ENCODE results near the gene TMEM82.

TMEM82 gene

DNA sequence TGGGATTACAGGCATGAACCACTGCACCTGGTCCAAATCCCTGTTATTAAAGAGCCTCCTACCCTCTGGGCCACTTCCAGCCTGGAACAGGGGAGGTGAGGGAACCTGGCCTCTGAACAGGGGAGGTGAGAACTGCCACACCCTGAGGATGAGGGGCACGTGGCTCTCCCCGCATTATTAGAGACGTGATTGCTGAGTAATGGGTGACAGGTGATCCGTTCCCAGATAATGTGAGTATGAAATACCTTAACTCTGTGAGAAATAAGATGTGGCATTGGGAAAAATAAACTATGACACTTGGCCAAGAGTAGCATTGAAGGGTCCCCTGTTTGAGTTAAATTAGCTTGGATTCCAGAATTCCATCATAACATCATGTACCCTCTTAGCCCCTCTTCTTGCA lies 19.9 kb upstream of the TMEM82 start:
- no peak for DNase-seq

DNA sequence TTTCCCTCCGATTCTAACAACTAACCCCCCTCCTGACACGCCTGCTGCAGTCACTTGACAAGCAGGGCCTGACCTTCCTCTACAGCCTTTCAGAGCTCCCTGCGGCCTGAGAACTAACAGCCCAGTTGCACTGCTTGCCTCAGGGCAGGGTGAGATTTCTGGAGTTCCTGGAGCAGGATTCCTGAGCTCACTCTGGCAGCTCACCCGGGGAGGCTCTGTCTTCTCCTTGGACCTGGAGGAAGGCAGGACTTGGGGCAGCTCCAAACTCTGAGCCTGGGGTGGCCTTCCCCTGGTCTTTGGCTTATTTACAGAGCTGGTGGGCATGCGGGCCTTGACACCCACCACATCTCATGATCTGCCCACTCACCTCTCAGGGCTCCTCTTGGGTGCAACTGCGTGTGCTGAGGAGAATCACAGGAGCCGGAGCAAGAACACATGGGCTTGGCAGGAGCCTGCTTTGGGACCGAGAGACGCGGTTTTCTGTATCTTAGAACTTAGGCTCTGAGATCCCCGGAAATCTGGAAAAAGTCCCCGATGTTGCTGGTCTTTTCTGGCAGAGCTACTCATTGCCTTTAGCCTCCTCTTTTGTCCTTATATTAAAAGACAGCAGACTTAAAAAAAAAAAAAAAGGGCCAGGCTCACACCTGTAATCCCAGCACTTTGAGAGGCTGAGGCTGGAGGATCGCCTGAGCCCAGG lies 19.3 kb upstream of the TMEM82 start:
- DNase-seq, result no peak

GRCh38 chr1:15723631-15724246 lies 18.6 kb upstream of the TMEM82 start:
- DNase-seq, result no peak

DNA sequence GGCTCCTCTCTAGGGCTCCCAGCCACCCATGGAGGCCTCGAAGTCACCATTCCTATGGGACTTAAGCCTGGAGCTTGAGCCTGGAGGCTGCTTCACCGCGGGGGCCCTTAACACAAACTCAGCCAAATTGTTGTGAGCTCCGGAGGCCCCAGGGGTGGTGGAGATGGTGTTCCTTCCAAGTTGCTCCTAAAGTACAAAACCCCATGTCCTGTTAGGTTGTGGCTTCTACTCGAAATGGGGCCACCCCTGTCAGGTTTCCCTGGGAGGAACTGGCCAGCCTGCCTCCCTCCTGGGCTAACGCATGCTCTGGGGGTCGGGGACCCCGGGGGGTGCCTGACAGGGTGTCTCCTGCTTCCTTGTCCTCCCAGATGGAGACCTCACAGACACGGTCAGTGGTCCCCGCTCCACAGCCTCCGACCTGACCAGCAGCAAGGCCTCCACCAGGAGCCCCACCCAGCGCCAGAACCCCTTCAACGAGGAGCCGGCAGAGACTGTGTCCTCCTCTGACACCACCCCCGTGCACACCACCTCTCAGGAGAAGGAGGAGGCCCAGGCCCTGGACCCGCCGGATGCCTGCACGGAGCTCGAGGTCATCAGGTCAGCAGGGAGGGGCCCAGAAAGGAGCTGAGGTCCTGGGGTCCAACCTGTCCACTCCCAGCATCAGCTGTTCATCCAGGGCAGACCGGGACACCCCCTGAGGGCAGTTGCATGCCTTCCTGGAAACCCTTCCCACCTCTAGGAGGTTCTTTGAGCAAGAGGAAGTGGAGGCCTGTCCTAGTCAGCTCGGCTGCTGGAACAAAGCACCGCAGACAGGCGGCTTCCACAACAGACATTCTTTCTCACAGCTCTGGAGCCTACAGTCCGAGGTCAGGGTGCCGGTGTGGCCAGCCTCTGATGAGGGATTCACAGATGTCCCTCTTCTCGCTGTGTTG lies 17.1 kb upstream of the TMEM82 start:
- no peak for DNase-seq

GRCh38 chr1:15726508-15726907 lies 15.8 kb upstream of the TMEM82 start:
- no peak for DNase-seq

GRCh38 chr1:15727021-15727420 lies 15.3 kb upstream of the TMEM82 start:
- no peak for DNase-seq

DNA sequence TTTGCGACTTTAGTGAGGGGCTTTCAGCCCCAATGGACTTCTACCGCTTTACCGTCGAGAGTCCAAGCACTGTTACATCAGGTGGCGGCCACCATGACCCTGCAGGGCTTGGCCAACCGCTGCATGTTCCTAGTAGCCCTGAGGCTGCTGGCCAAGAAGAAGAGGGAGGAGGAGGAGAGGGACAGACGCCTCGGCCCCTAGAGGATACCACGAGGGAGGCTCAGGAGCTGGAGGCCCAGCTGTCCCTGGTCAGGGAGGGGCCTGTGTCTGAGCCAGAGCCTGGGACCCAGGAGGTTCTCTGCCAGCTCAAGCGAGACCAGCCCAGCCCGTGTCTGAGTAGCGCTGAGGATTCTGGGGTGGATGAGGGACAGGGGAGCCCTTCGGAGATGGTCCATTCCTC lies 14.9 kb upstream of the TMEM82 start:
- no peak for DNase-seq

DNA sequence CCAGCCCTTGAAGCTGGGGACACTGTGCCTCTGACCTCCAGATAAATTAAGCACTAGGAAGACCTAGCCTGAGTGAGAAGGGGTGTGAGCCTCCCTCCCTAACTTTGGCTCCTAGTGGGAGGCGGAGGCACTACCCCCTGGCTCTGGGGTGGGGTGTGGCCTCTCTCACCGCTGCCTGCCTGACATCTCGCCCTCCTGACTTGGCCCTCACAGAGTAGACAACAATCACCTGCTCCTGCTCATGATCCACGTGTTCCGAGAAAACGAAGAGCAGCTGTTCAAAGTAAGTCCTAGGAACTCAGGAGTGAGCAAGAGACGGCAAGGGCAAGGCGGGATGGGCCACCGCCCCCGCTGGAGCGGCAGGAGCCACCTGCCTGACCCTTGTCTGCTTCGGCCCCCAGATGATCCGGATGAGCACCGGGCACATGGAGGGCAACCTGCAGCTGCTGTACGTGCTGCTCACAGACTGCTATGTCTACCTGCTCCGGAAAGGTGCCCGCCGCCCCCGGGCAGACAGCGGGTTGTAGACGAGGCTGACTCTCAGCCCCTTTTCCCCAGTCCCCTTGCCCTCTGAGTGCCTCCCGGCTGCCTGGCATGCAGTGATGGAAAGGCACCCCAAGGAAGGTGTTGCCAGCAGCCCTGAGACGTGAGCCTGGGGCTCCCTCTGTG lies 14.3 kb upstream of the TMEM82 start:
- DNase-seq, result no peak

- no peak for DNase-seq
These were observed 13.2 kb upstream of the TMEM82 start for GRCh38 chr1:15728937-15729657.

DNA sequence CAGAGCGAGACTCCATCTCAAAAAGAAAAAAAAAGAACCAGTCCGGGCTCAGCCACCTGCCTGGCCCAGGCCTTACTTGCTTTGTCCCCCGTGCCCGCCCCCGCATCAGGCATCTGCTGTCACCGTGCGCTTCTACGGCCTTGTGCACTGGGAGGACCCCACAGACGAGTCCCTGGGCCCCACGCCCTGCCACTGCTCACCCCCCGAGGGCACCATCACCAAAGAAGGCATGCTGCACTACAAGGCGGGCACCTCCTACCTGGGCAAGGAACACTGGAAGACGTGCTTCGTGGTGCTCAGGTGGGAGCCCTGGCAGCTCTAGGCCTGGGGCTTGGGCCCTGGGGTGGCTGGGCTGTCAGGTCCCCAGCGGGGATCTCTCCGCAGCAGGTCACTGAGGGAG lies 11.9 kb upstream of the TMEM82 start:
- DNase-seq, result no peak

GRCh38 chr1:15730936-15731335 lies 11.4 kb upstream of the TMEM82 start:
- no peak for DNase-seq

GRCh38 chr1:15731735-15732685 lies 10.3 kb upstream of the TMEM82 start:
- DNase-seq, result no peak

DNA sequence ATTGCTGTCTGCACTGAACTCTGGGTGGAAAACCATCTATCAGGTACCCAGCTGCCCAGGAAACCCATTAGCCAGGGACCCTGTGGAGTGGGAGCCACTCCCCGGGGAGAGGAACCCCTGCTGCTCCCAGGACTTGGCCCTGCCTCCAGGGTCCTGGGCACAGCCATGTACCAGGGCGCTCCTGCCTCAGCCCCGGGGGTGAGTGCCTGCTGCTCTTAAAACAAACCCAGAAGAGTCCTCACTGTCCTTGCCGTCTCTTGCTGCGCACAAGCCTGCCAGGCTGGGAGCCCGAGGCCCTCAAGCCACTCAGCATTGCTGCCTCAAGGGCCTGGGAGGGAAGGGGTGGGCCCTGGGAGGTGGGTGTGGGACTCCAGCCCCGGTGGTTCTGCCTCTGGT lies 9.6 kb upstream of the TMEM82 start:
- no peak for DNase-seq

GRCh38 chr1:15733218-15733725 lies 9.0 kb upstream of the TMEM82 start:
- DNase-seq, result no peak

DNA sequence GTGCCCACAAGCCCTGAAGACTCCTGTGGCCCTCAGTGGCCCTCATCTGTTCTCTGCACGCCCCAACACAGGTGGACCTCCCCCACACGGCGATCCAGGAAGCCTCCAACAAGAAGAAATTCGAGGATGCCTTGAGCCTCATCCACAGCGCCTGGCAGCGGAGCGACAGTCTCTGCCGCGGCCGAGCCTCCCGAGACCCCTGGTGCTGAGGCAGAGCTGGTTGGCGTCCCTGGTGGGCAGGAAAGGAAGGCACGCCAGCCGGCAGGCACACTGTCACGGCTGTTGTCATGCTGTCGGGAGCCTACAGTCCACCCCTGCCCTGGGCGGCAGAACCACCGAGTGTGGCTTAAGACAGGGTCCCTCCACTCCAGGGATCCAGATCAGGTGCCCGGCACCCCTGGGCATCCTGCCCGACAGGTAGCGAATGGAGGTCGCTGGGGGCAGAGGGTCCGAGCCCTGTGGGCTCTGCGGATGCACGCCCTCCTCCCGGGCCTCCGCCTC lies 8.5 kb upstream of the TMEM82 start:
- DNase-seq, result no peak

DNA sequence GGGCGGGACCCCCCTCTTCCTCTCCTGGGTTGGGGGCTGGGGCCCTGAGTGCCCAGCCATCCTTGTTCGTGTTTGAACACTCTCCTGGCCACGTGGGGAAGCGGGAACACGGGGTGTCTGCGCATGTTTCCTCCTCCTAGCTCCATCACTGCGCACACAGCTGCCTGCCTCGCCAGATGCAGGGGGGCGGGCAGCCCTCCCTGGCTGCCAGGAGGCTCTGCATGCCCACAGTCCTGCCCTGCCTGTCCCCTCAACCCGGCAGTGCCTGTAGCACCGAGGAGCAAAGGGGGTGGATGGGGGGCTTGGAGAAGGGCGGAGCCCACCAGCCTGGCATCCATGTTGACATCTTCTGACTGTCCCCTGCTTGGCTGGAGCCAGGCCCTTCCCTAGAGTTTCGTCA lies 8.0 kb upstream of the TMEM82 start:
- DNase-seq, result no peak

- no peak for DNase-seq
These were observed 7.4 kb upstream of the TMEM82 start for GRCh38 chr1:15734901-15735300.

DNA sequence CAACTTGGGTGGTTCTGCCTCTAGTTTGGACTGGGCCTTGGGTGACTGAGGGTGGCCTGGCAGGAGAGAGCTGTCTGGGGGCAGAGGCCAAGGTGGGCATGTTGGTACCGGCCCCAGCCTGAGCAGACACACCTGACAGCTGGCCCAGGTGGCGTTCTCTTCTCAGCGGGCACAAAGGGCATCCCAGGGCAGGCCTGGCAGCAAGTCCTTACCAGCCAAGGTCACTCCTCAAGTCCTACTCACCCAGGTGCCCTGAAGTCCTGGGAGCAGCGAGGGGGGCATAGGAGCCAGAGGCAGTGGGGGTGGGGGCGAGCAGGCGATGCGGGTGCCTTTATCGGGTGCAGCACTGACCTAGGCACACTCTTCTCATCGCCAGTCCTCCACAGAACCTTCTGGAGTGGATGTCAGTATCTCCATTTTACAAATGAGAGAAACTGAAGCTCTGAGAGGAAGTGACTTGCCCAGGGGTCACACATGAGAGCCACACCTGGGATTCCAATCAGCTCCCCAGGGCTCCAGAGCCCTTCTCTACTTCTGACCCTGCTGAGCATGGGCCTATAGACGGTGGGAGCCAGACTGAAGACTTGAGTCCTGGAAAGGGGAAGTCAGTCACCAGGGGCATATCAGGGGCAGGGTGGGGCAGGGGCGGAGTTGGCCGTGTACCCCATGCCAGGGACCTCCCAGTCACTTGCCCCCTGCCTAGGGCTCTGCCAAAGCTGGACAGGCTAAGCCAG lies 6.8 kb upstream of the TMEM82 start:
- DNase-seq, result no peak

DNA sequence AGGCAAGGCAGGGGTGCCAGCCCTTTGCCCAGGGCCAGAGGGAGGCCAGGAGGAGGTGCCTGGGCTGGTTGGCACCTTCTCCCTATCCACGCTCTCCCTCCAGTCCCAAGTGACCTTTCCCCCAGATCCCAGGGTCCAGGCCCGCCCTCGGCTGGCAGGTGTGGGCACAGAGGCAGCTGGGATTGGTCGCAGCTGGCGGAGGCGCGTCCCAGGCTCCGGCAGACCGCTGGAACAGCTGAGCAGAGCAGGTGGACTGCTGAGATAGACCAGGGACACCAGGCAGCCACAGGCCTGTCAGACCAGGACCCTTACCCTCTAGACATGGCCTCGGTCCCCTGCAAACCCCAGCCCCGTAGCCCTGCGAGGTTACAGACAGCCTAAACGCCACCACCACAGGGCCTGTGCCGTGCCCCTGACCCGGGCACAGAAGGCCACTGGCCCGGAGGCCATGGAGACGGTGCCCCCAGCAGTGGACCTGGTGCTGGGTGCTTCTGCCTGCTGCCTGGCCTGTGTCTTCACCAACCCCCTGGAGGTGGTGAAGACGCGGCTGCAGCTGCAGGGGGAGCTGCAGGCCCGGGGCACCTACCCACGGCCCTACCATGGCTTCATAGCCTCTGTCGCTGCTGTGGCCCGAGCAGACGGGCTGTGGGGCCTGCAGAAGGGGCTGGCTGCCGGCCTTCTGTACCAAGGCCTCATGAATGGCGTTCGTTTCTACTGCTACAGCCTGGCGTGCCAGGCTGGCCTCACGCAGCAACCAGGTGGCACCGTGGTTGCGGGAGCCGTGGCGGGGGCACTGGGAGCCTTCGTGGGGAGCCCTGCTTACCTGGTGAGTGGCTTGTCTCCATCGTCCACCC lies 6.0 kb upstream of the TMEM82 start, which contains the start of gene SLC25A34:
SLC25A34 (plus strand) TSS at position 221 of the 854 bp plus-strand sequence; CDS start at position 449, 228 bp downstream.
- DNase-seq, result no peak
